K562 (cell line): Measurements from ENCODE around the gene STK24. TPM values are rescaled to one million over a fixed set of nuclear protein-coding genes. Genes with fewer than 3 reads are reported as not detected.

Source experiments
- ATAC-seq: fragments of 200-7000 bp; cut with Tn5 transposase; 3 replicates; pipeline ENCODE4 v1.9.1; 2020; ENCODE audit warnings: moderate library complexity
- BruUV-seq: library from RNA; stranded (reverse); fragments of 400-500 nt; replicated peaks from 2 replicates; lab custom pipeline; 2021; lab: Mats Ljungman, UMichigan
- CTCF ChIA-PET: fragments of 300-600 bp; formaldehyde crosslinking; extraction: SDS; loops from one replicate; lab custom pipeline; 2021; ENCODE audit warnings: low intra/inter-chr PET ratio; lab: Yijun Ruan, JAX
- POLR2A ChIA-PET: fragments of 300-600, 350-650 bp; sonication (Branson Sonifier 250); formaldehyde crosslinking; extraction: SDS; loops from one replicate; lab custom pipeline; 2021; ENCODE audit warnings: antibody characterized with exemption, inconsistent platforms; lab: Yijun Ruan, JAX
- DNase-seq, 4 experiments: peaks; one replicate each; pipeline versions ENCODE4 v3.0.0 to v3.0.0-alpha.2; 2011 to 2018; ENCODE audit warnings: low spot score in 3 of 4, mixed read lengths in 3 of 4; ENCODE audit errors: extremely low read depth in 1 of 4
- FAIRE-seq: peaks from 2 replicates; lab custom pipeline; 2011; peaks lifted over from hg19 to GRCh38; lab: Jason Lieb, UNC
- H2AFZ ChIP-seq: 2 replicates; pipeline ENCODE4 v1.6.0; 2011; ENCODE audit warnings: low read depth, low read length, control low read depth, inconsistent platforms
- H3K27ac ChIP-seq: fragments of 200-600 bp; 3 replicates; pipeline ENCODE4 v1.8.0; 2011; ENCODE audit warnings: low read depth, mild to moderate bottlenecking, control low read depth, inconsistent platforms, low read length, moderate library complexity, mixed read lengths; ENCODE audit errors: extremely low read depth
- H3K27me3 ChIP-seq, 2 experiments: fragments of 300-600 bp in 1 of 2; 2 replicates in 1 of 2; 3 replicates in 1 of 2; pipeline versions ENCODE4 v1.6.0 to v1.8.0; 2011; ENCODE audit warnings: inconsistent platforms in 2 of 2, low read length in 2 of 2, mild to moderate bottlenecking in 1 of 2, mixed read lengths in 1 of 2, moderate library complexity in 1 of 2; ENCODE audit not compliant: control insufficient read depth in 2 of 2, insufficient read depth in 2 of 2
- H3K36me3 ChIP-seq: fragments of 300-600 bp; 3 replicates; pipeline ENCODE4 v1.8.0; 2011; ENCODE audit warnings: mild to moderate bottlenecking, low read length, inconsistent platforms; ENCODE audit not compliant: control insufficient read depth, insufficient read depth
- H3K4me1 ChIP-seq, 2 experiments: fragments of 200-600 bp in 1 of 2; replicated peaks in 1 of 2; 2 replicates in 1 of 2; 3 replicates in 1 of 2; pipeline versions ENCODE4 v1.5.1 to v1.8.0; 2011; ENCODE audit warnings: inconsistent platforms in 2 of 2, low read length in 2 of 2, mild to moderate bottlenecking in 1 of 2, mixed read lengths in 1 of 2, moderate library complexity in 1 of 2; ENCODE audit not compliant: control insufficient read depth in 2 of 2, insufficient read depth in 2 of 2
- H3K4me2 ChIP-seq: 2 replicates; pipeline ENCODE4 v1.6.1; 2011; ENCODE audit warnings: low read length, control low read depth, inconsistent platforms, mixed read lengths; ENCODE audit not compliant: insufficient read depth
- H3K4me3 ChIP-seq: fragments of 200-600 bp; sonication (generic), shearing (Covaris generic); 2 replicates; pipeline ENCODE4 v1.5.1; 2016; ENCODE audit warnings: control low read depth, inconsistent platforms
- H3K79me2 ChIP-seq: fragments of 200-600 bp; 3 replicates; pipeline ENCODE4 v1.8.0; 2011; ENCODE audit warnings: low read length, inconsistent platforms; ENCODE audit not compliant: control insufficient read depth, insufficient read depth
- H3K9ac ChIP-seq, 2 experiments: 2 replicates each; pipeline versions ENCODE4 v1.6.0 to v1.6.1; 2011; ENCODE audit warnings: low read depth in 2 of 2, low read length in 2 of 2, control low read depth in 1 of 2, inconsistent platforms in 1 of 2, mild to moderate bottlenecking in 1 of 2, mixed read lengths in 1 of 2; ENCODE audit not compliant: insufficient read depth in 1 of 2
- H3K9me1 ChIP-seq: one replicate; pipeline ENCODE4 v1.6.0; 2011; ENCODE audit warnings: inconsistent platforms, mild to moderate bottlenecking, low read length, moderate library complexity; ENCODE audit not compliant: control insufficient read depth, insufficient read depth
- H3K9me3 ChIP-seq: replicated peaks from 2 replicates; pipeline ENCODE4 v1.5.1; 2011; ENCODE audit warnings: low read depth, low read length, inconsistent platforms; ENCODE audit not compliant: control insufficient read depth, insufficient read depth
- H4K20me1 ChIP-seq: replicated peaks from 2 replicates; pipeline ENCODE4 v1.6.1; 2011; ENCODE audit warnings: low read length, inconsistent platforms, mixed read lengths; ENCODE audit not compliant: control insufficient read depth, insufficient read depth
- ARID4B ChIP-seq: sonication (generic); formaldehyde crosslinking; IDR thresholded peaks from 2 replicates; pipeline ENCODE4 v1.8.0; 2022; ENCODE audit warnings: mild to moderate bottlenecking, missing genetic modification reagents
- ARNT ChIP-seq, 2 experiments: fragments of 450-650 bp; IDR thresholded peaks; 2 replicates each; pipeline ENCODE4 v1.6.1; 2016; ENCODE audit warnings: mild to moderate bottlenecking in 1 of 2
- DIDO1 ChIP-seq: fragments of 450-650 bp; IDR thresholded peaks from 2 replicates; pipeline ENCODE4 v1.6.1; 2016; ENCODE audit warnings: low read depth, missing biosample characterization, missing genetic modification characterization
- EGR1 ChIP-seq: fragments of 450-650 bp; conservative IDR thresholded peaks from 2 replicates; pipeline ENCODE4 v1.6.1; 2017; ENCODE audit warnings: mild to moderate bottlenecking
- ELF2 ChIP-seq: fragments of 250-450 bp; sonication (Bioruptor Pico); IDR thresholded peaks from 2 replicates; pipeline ENCODE4 v1.5.0; 2021; ENCODE audit warnings: mild to moderate bottlenecking
- RBM14 ChIP-seq: fragments of 200-400 bp; formaldehyde crosslinking; IDR thresholded peaks from 2 replicates; pipeline ENCODE4 v1.6.1; 2018; ENCODE audit warnings: low read depth, mild to moderate bottlenecking, low read length, moderate library complexity, borderline replicate concordance; ENCODE audit not compliant: insufficient read depth
- SREBF2 ChIP-seq: sonication (generic); formaldehyde crosslinking; IDR thresholded peaks from 2 replicates; pipeline ENCODE4 v1.4.0; 2020; ENCODE audit warnings: mild to moderate bottlenecking, missing genetic modification reagents
- TCF7 ChIP-seq: sonication (generic); IDR thresholded peaks from 2 replicates; pipeline ENCODE4 v1.6.1; 2016; ENCODE audit warnings: antibody characterized with exemption, borderline replicate concordance
- WGBS: fragments of 100-300 bp; shearing (Covaris generic); methylation state at CpG from one replicate; pipeline ENCODE4 v1.1.6; 2016; ENCODE audit warnings: low coverage, mixed read lengths; ENCODE audit not compliant: insufficient coverage; ENCODE audit errors: missing lambda C conversion rate; 5-methylcytosine and 5-hydroxymethylcytosine counted together
- in situ Hi-C: fragments of 300-500 bp; cut with MboI; formaldehyde crosslinking; loops from 4 replicates; pipeline ENCODE4 v1.15.0; 2018; ENCODE audit warnings: inconsistent platforms, mixed read lengths
- intact Hi-C: fragments of 100-400 bp; cut with micrococcal nuclease; formaldehyde crosslinking; loops from 2 replicates; pipeline ENCODE4 v1.14.2; 2022
- polyA plus RNA-seq, 8 experiments: library from polyadenylated mRNA; depleted of rRNA in 4 of 8; stranded (reverse) in 5 of 8; unstranded in 3 of 8; fragments of >200 nt; fragmentation: Nextera tagmentation in 2 of 8; fragmentation: Illumina TruSeq in 1 of 8; extraction: Ambion mirVana in 2 of 8; extraction: Trizol in 1 of 8; gene quantifications; 2 replicates each; pipeline versions ENCODE4 v1.2.1 to v1.2.3, GENCODE V29; 2011 to 2014; ENCODE audit warnings: inconsistent platforms in 1 of 8, missing spikeins in 1 of 8
- total RNA-seq, 7 experiments: library from RNA; depleted of rRNA in 6 of 7; stranded (reverse); fragments of >200 nt in 6 of 7; fragmentation: Illumina TruSeq in 2 of 7; extraction: Trizol in 2 of 7; gene quantifications; 2 replicates each; pipeline versions ENCODE4 v1.2.1 to v1.2.3, GENCODE V29; 2011 to 2021; ENCODE audit warnings: low replicate concordance in 1 of 7
- TF ChIP-seq, protein P1 (sequence below): sonication (generic); formaldehyde crosslinking; IDR thresholded peaks from 2 replicates; pipeline ENCODE4 v1.8.0; 2023; ENCODE audit warnings: missing genetic modification reagents, mild to moderate bottlenecking, borderline replicate concordance
- TF ChIP-seq, protein P2 (sequence below): sonication (generic); formaldehyde crosslinking; IDR thresholded peaks from 2 replicates; pipeline ENCODE4 v1.8.1; 2023; ENCODE audit warnings: mild to moderate bottlenecking, missing genetic modification reagents

STK24 gene
- total and polyA plus RNA-seq, 9 of the 15 experiments (the other 6 are each of a cell fraction or from before 2014, with no cell fraction given) = 3.8 to 78.4 (median 28.2) TPM

DNA sequence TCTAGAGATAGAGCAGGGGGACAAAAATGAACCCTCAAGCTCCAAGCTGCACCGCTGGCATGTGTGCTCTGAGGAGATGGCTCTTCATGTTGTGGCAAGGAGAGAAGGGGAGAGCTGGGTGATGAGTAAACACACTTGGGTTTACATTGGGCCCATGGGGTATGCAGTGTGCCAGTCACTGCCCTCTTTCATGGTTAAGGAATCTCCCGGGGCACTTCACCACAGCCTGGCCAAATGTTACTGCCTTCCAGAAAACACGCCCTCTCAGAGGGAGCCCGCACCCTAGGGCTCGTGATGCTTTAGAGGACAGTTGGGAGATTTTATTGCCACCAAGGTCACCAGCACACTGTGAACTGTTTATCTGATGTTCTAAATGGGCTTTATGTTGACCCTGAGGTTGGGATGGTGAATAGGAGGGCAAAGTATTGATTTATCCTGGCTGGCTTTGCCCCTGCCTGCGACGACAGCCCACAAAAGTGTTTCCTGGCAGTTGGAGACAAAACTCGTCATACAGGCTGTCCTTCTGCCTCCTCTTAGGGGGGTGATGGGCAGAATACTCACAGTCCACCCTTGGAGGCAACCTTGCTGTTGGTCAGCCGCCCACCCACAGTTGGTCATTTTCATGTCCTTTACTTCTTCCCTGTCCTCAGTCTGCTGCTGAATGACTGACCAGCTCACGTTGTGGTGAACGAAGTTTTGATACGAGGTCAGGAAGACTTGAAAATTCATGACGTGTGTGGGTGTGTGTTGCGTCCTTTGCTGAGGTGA, 156.9 kb downstream of the STK24 start:
- Histone ChIP-seq H3K4me2 (no peak overlapping the region), H2AFZ (no peak overlapping the region), H3K4me1 (no peaks in the 10 kb centered on the region), H3K9me1 (no peaks in the 10 kb centered on the region), H3K9me3 (no peaks in the 10 kb centered on the region), H3K36me3 (no peaks in the 10 kb centered on the region), H3K9ac (no peak overlapping the region), H4K20me1 (no peaks in the 10 kb centered on the region), H3K27me3 (peaks cover 5 to 40% of the 10 kb centered on the region in 2 experiments; a peak in 4 of 5 replicates), H3K27ac (no peak overlapping the region), H3K79me2 (no peaks in the 10 kb centered on the region), H3K4me3 (no peak overlapping the region)
- BruUV-seq = no TSS peak
- POLR2A ChIA-PET = interaction anchor here (0.6 kb wide), 1 partner anchor 12 kb away, joined by 3 read pairs; no protein-coding TSS in a partner anchor
- intact Hi-C loops = no loop called here
- ATAC-seq (no peak), DNase-seq (no peak), FAIRE-seq (no peak)
- WGBS = 1% methylated on average over 11 of the region's 14 CpGs
- CTCF ChIA-PET = no interaction called here
- in situ Hi-C loops = no loop called here
- TF ChIP-seq DIDO1 (tag) (no peak), TCF7 (no peak), ELF2 (CRISPR knock-in tag) (no peak), ARNT (IDR thresholded peaks at IDR 0.05) (no peak), ARID4B (CRISPR knock-in tag) (no peak), EGR1 (no peak), SREBF2 (CRISPR knock-in tag) (no peak), RBM14 (no peak)
- TF ChIP-seq, protein P1, sequence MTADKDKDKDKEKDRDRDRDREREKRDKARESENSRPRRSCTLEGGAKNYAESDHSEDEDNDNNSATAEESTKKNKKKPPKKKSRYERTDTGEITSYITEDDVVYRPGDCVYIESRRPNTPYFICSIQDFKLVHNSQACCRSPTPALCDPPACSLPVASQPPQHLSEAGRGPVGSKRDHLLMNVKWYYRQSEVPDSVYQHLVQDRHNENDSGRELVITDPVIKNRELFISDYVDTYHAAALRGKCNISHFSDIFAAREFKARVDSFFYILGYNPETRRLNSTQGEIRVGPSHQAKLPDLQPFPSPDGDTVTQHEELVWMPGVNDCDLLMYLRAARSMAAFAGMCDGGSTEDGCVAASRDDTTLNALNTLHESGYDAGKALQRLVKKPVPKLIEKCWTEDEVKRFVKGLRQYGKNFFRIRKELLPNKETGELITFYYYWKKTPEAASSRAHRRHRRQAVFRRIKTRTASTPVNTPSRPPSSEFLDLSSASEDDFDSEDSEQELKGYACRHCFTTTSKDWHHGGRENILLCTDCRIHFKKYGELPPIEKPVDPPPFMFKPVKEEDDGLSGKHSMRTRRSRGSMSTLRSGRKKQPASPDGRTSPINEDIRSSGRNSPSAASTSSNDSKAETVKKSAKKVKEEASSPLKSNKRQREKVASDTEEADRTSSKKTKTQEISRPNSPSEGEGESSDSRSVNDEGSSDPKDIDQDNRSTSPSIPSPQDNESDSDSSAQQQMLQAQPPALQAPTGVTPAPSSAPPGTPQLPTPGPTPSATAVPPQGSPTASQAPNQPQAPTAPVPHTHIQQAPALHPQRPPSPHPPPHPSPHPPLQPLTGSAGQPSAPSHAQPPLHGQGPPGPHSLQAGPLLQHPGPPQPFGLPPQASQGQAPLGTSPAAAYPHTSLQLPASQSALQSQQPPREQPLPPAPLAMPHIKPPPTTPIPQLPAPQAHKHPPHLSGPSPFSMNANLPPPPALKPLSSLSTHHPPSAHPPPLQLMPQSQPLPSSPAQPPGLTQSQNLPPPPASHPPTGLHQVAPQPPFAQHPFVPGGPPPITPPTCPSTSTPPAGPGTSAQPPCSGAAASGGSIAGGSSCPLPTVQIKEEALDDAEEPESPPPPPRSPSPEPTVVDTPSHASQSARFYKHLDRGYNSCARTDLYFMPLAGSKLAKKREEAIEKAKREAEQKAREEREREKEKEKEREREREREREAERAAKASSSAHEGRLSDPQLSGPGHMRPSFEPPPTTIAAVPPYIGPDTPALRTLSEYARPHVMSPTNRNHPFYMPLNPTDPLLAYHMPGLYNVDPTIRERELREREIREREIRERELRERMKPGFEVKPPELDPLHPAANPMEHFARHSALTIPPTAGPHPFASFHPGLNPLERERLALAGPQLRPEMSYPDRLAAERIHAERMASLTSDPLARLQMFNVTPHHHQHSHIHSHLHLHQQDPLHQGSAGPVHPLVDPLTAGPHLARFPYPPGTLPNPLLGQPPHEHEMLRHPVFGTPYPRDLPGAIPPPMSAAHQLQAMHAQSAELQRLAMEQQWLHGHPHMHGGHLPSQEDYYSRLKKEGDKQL (CRISPR knock-in tag) = no peak
- TF ChIP-seq, protein P2, sequence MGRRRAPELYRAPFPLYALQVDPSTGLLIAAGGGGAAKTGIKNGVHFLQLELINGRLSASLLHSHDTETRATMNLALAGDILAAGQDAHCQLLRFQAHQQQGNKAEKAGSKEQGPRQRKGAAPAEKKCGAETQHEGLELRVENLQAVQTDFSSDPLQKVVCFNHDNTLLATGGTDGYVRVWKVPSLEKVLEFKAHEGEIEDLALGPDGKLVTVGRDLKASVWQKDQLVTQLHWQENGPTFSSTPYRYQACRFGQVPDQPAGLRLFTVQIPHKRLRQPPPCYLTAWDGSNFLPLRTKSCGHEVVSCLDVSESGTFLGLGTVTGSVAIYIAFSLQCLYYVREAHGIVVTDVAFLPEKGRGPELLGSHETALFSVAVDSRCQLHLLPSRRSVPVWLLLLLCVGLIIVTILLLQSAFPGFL = no peak
